ENCODE measurements around the gene AS3MT.

GRCh38 chr10:102945962-102946361, 76.7 kb downstream of the AS3MT start:
- TF ChIP-seq POLR2A (IDR thresholded peaks at IDR 0.05): no peak
- no peak for TF ChIP-seq CTCF (IDR thresholded peaks at IDR 0.05)

Data from heart left ventricle (tissue), 13 donors.